ENCODE data around the gene PLEKHG3.

The PLEKHG3 gene

GRCh38 chr14:64723691-64724577, 19.7 kb downstream of the PLEKHG3 start:
- TF ChIP-seq MAX (IDR thresholded peaks at IDR 0.05) (no peak), TCF12 (IDR thresholded peaks at IDR 0.05; ENCODE audit: low read depth) (no peak), FOXM1 (IDR thresholded peaks at IDR 0.05; ENCODE audit: borderline replicate concordance, low read depth) (no peak), EP300 (IDR thresholded peaks at IDR 0.05; ENCODE audit: borderline replicate concordance) (no peak), NFIC (IDR thresholded peaks at IDR 0.05) (no peak), EGR1 (IDR thresholded peaks at IDR 0.05) (no peak), ZBTB7A (IDR thresholded peaks at IDR 0.05; ENCODE audit: low read depth) (no peak), CREB1 (IDR thresholded peaks at IDR 0.05; ENCODE audit: low read depth) (no peak), CEBPB (IDR thresholded peaks at IDR 0.05) (no peak), TAF1 (IDR thresholded peaks at IDR 0.05; ENCODE audit: low read depth) (no peak), YY1 (IDR thresholded peaks at IDR 0.05; ENCODE audit: low read depth) (no peak), USF1 (IDR thresholded peaks at IDR 0.05) (no peak), RAD21 (IDR thresholded peaks at IDR 0.05; ENCODE audit: low read depth) (no peak), TEAD4 (IDR thresholded peaks at IDR 0.05) (no peak), REST (IDR thresholded peaks at IDR 0.05; ENCODE audit: low read depth) (no peak)

- no peak for TF ChIP-seq NFIC (IDR thresholded peaks at IDR 0.05)
- no peak for TF ChIP-seq FOXM1 (IDR thresholded peaks at IDR 0.05; ENCODE audit: borderline replicate concordance, low read depth)
- TF ChIP-seq MAX (IDR thresholded peaks at IDR 0.05): no peak
- no peak for TF ChIP-seq TEAD4 (IDR thresholded peaks at IDR 0.05)
- no peak for TF ChIP-seq RAD21 (IDR thresholded peaks at IDR 0.05; ENCODE audit: low read depth)
- TF ChIP-seq REST (IDR thresholded peaks at IDR 0.05; ENCODE audit: low read depth): no peak
- TF ChIP-seq YY1 (IDR thresholded peaks at IDR 0.05; ENCODE audit: low read depth): no peak
- no peak for TF ChIP-seq ZBTB7A (IDR thresholded peaks at IDR 0.05; ENCODE audit: low read depth)
- TF ChIP-seq TCF12 (IDR thresholded peaks at IDR 0.05; ENCODE audit: low read depth): no peak
- TF ChIP-seq EP300 (IDR thresholded peaks at IDR 0.05; ENCODE audit: borderline replicate concordance): no peak
- TF ChIP-seq USF1 (IDR thresholded peaks at IDR 0.05): no peak
- TF ChIP-seq CEBPB (IDR thresholded peaks at IDR 0.05): no peak
- TF ChIP-seq TAF1 (IDR thresholded peaks at IDR 0.05; ENCODE audit: low read depth): no peak
- TF ChIP-seq CREB1 (IDR thresholded peaks at IDR 0.05; ENCODE audit: low read depth): no peak
These were observed 20.3 kb downstream of the PLEKHG3 start for GRCh38 chr14:64724578-64724930.

GRCh38 chr14:64725261-64725815, 21.1 kb downstream of the PLEKHG3 start:
- no peak for TF ChIP-seq USF1 (IDR thresholded peaks at IDR 0.05)
- no peak for TF ChIP-seq REST (IDR thresholded peaks at IDR 0.05; ENCODE audit: low read depth)
- no peak for TF ChIP-seq TAF1 (IDR thresholded peaks at IDR 0.05; ENCODE audit: low read depth)
- TF ChIP-seq EP300 (IDR thresholded peaks at IDR 0.05; ENCODE audit: borderline replicate concordance): no peak
- TF ChIP-seq FOXM1 (IDR thresholded peaks at IDR 0.05; ENCODE audit: borderline replicate concordance, low read depth): no peak
- no peak for TF ChIP-seq CREB1 (IDR thresholded peaks at IDR 0.05; ENCODE audit: low read depth)
- no peak for TF ChIP-seq NFIC (IDR thresholded peaks at IDR 0.05)
